Trophoblast cell (in vitro differentiated cells and primary cell): ENCODE data around the gene ACACA.

Experiments used
- DNase-seq, 2 donors: peaks; one replicate each; pipeline ENCODE4 v3.0.0-alpha.2; 2016
- H2AFZ ChIP-seq: 2 replicates; pipeline ENCODE4 v1.6.1; 2013; ENCODE audit warnings: low read length, moderate library complexity, mild to moderate bottlenecking; ENCODE audit not compliant: insufficient read depth, poor library complexity
- H2AK5ac ChIP-seq: 2 replicates; pipeline ENCODE4 v1.6.1; 2013; ENCODE audit warnings: mild to moderate bottlenecking, low read length
- H2BK120ac ChIP-seq: 2 replicates; pipeline ENCODE4 v1.6.1; 2013; ENCODE audit warnings: low read length, mild to moderate bottlenecking, moderate library complexity; ENCODE audit not compliant: insufficient read depth, poor library complexity
- H2BK12ac ChIP-seq: 2 replicates; pipeline ENCODE4 v1.6.1; 2013; ENCODE audit warnings: mild to moderate bottlenecking, low read length, moderate library complexity
- H2BK5ac ChIP-seq: 2 replicates; pipeline ENCODE4 v1.6.1; 2013; ENCODE audit warnings: low read length, low read depth, moderate library complexity, mild to moderate bottlenecking; ENCODE audit not compliant: poor library complexity
- H3K14ac ChIP-seq: 2 replicates; pipeline ENCODE4 v1.6.1; 2013; ENCODE audit warnings: mild to moderate bottlenecking, low read length
- H3K18ac ChIP-seq: 2 replicates; pipeline ENCODE4 v1.6.1; 2013; ENCODE audit warnings: mild to moderate bottlenecking, low read length
- H3K23ac ChIP-seq: 2 replicates; pipeline ENCODE4 v1.6.1; 2013; ENCODE audit warnings: low read length
- H3K27ac ChIP-seq: 2 replicates; pipeline ENCODE4 v1.5.1; 2013; ENCODE audit warnings: low read depth, mild to moderate bottlenecking, inconsistent platforms, low read length, moderate library complexity
- H3K27me3 ChIP-seq: 2 replicates; pipeline ENCODE4 v1.6.1; 2013; ENCODE audit warnings: inconsistent platforms, mild to moderate bottlenecking, low read length, moderate library complexity; ENCODE audit not compliant: insufficient read depth
- H3K36me3 ChIP-seq, 2 experiments: 1 replicate in 1 of 2; 2 replicates in 1 of 2; pipeline ENCODE4 v1.6.1; 2013; ENCODE audit warnings: low read length in 2 of 2, mild to moderate bottlenecking in 2 of 2, moderate library complexity in 1 of 2; ENCODE audit not compliant: insufficient read depth in 2 of 2, control insufficient read depth in 1 of 2
- H3K4ac ChIP-seq: 2 replicates; pipeline ENCODE4 v1.6.1; 2013; ENCODE audit warnings: low read depth, mild to moderate bottlenecking, low read length, moderate library complexity
- H3K4me1 ChIP-seq, 2 experiments: 1 replicate in 1 of 2; 2 replicates in 1 of 2; pipeline ENCODE4 v1.6.1; 2013; ENCODE audit warnings: low read length in 2 of 2, mild to moderate bottlenecking in 2 of 2, moderate library complexity in 1 of 2; ENCODE audit not compliant: insufficient read depth in 2 of 2, control insufficient read depth in 1 of 2
- H3K4me2 ChIP-seq: 2 replicates; pipeline ENCODE4 v1.6.1; 2013; ENCODE audit warnings: inconsistent platforms, mild to moderate bottlenecking, low read length, moderate library complexity
- H3K4me3 ChIP-seq: 2 replicates; pipeline ENCODE4 v1.5.1; 2013; ENCODE audit warnings: mild to moderate bottlenecking, low read depth, low read length, inconsistent platforms
- H3K79me1 ChIP-seq: one replicate; pipeline ENCODE4 v1.6.1; 2013; ENCODE audit warnings: low read length
- H3K79me2 ChIP-seq: 2 replicates; pipeline ENCODE4 v1.6.1; 2013; ENCODE audit warnings: low read length, mild to moderate bottlenecking; ENCODE audit not compliant: control insufficient read depth, insufficient read depth, poor library complexity
- H3K9ac ChIP-seq: 2 replicates; pipeline ENCODE4 v1.6.1; 2013; ENCODE audit warnings: mild to moderate bottlenecking, low read length
- H3K9me3 ChIP-seq: 2 replicates; pipeline ENCODE4 v1.6.1; 2013; ENCODE audit warnings: low read depth, mild to moderate bottlenecking, control low read depth, inconsistent platforms, low read length; ENCODE audit not compliant: insufficient read depth
- H4K12ac ChIP-seq: 2 replicates; pipeline ENCODE4 v1.6.1; 2013; ENCODE audit warnings: low read depth, mild to moderate bottlenecking, low read length, moderate library complexity
- H4K8ac ChIP-seq: 2 replicates; pipeline ENCODE4 v1.6.1; 2013; ENCODE audit warnings: low read depth, mild to moderate bottlenecking, low read length, moderate library complexity
- H4K91ac ChIP-seq: one replicate; pipeline ENCODE4 v1.6.1; 2013; ENCODE audit warnings: low read depth, mild to moderate bottlenecking, low read length, moderate library complexity
- WGBS: extraction: QIAGEN DNeasy Blood & Tissue Kit; methylation state at CpG from one replicate; pipeline ENCODE4 v1.1.7; 2013; ENCODE audit warnings: missing lambda C conversion rate; ENCODE audit not compliant: insufficient read length, insufficient coverage; ENCODE audit errors: extremely low coverage; 5-methylcytosine and 5-hydroxymethylcytosine counted together

The ACACA gene

GRCh38 chr17:37117373-37118142, 289.1 kb downstream of the ACACA start:
- H3K14ac ChIP-seq, result no peak overlapping the region
- no peak overlapping the region for H3K4ac ChIP-seq
- no peak overlapping the region for H3K4me3 ChIP-seq
- H4K91ac ChIP-seq, result no peak overlapping the region
- H3K27me3 ChIP-seq, result no peaks in the 10 kb centered on the region
- DNase-seq, result no peak
- H3K9ac ChIP-seq, result no peak overlapping the region
- H2AK5ac ChIP-seq, result no peak overlapping the region
- H3K9me3 ChIP-seq, result peaks cover 2% of the 10 kb centered on the region
- no peaks in the 10 kb centered on the region for H3K4me1 ChIP-seq
- H2AFZ ChIP-seq, result no peak overlapping the region
- H3K36me3 ChIP-seq, result peaks cover 16 to 29% of the 10 kb centered on the region in 2 experiments
- H2BK5ac ChIP-seq, result no peak overlapping the region
- H2BK12ac ChIP-seq, result no peak overlapping the region
- no peak overlapping the region for H3K27ac ChIP-seq
- WGBS, result no CpG with 5 or more reads among the region's 7 CpGs
- no peak overlapping the region for H4K8ac ChIP-seq
- no peak overlapping the region for H4K12ac ChIP-seq
- H2BK120ac ChIP-seq, result no peak overlapping the region
- H3K4me2 ChIP-seq, result no peak overlapping the region
- H3K79me2 ChIP-seq, result no peaks in the 10 kb centered on the region
- H3K23ac ChIP-seq, result no peak overlapping the region
- H3K79me1 ChIP-seq, result no peaks in the 10 kb centered on the region
- no peak overlapping the region for H3K18ac ChIP-seq

DNA sequence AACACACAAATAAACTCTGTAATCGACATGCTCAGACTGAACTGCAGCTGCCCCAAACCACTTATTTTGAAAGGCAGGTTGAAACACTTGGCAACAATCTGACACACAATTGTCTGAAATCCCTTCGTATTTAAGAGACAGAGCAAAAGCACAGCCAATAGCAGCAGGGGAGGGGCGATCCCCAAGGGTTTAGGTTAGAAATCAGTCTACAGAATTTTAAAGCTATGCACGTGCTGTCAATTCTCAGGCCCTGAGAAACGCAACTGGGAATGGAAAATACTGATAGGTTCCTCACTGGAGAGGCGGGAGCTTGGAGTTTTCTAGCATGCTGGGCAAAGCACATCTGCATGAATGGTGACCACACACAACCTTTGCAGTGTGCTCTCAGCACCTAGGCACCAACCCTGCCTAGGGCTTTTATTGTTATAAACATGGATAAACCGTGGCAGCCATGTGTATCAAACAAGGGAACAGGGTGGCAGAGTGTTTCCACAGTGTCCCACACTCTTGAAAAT, 289.9 kb downstream of the ACACA start:
- Histone ChIP-seq H2BK120ac (no peak overlapping the region), H2AK5ac (no peak overlapping the region), H3K4me3 (no peak overlapping the region), H4K91ac (no peak overlapping the region), H3K79me2 (no peaks in the 10 kb centered on the region), H3K4ac (no peak overlapping the region), H3K9me3 (peaks cover 2% of the 10 kb centered on the region), H3K23ac (no peak overlapping the region), H3K27me3 (no peaks in the 10 kb centered on the region), H3K36me3 (peaks cover 13 to 23% of the 10 kb centered on the region in 2 experiments), H4K12ac (no peak overlapping the region), H3K9ac (no peak overlapping the region), H4K8ac (no peak overlapping the region), H3K18ac (no peak overlapping the region), H3K4me1 (no peaks in the 10 kb centered on the region), H3K79me1 (no peaks in the 10 kb centered on the region), H2BK5ac (no peak overlapping the region), H3K14ac (no peak overlapping the region), H2BK12ac (no peak overlapping the region), H2AFZ (no peak overlapping the region), H3K4me2 (no peak overlapping the region), H3K27ac (no peak overlapping the region)
- WGBS, result no CpG with 5 or more reads among the region's 7 CpGs
- no peak for DNase-seq

DNA sequence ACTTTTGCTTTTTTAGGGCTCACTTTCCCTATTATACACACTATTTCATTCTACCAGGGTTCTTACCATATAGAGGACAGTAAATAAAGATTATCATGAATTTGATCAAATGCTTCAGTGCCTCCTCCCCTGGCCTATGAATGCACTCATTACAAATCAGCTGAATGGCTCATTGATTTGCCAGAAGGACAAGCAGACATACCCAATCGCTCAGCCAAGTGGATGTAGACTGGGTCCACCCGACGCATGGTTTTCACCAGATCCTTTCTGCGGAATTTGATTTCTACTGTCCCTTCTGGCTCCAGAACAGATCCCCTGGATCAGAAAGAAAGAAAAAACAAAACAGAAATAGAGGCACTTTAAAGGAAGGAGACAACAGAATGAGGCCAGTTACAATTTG, 295.3 kb downstream of the ACACA start:
- Histone ChIP-seq H3K27ac (no peak overlapping the region), H3K23ac (no peak overlapping the region), H4K8ac (no peak overlapping the region), H3K18ac (no peak overlapping the region), H3K9ac (no peak overlapping the region), H2BK120ac (no peak overlapping the region), H3K4me1 (peaks cover 0 to 8% of the 10 kb centered on the region in 2 experiments), H2BK12ac (no peak overlapping the region), H3K79me2 (no peaks in the 10 kb centered on the region), H3K36me3 (peaks cover 9 to 20% of the 10 kb centered on the region in 2 experiments), H2AK5ac (no peak overlapping the region), H4K12ac (no peak overlapping the region), H3K4me2 (no peak overlapping the region), H2AFZ (no peak overlapping the region), H3K4ac (no peak overlapping the region), H4K91ac (no peak overlapping the region), H3K79me1 (no peaks in the 10 kb centered on the region), H3K14ac (no peak overlapping the region), H3K4me3 (no peak overlapping the region), H2BK5ac (no peak overlapping the region), H3K27me3 (no peaks in the 10 kb centered on the region), H3K9me3 (peaks cover 2% of the 10 kb centered on the region)
- WGBS, result no CpG with 5 or more reads among the region's 4 CpGs
- no peak for DNase-seq

- Histone ChIP-seq H2AFZ (no peak overlapping the region), H2AK5ac (no peak overlapping the region), H3K4ac (no peak overlapping the region), H3K79me2 (no peaks in the 10 kb centered on the region), H3K23ac (no peak overlapping the region), H3K4me2 (no peak overlapping the region), H4K8ac (no peak overlapping the region), H4K12ac (no peak overlapping the region), H3K14ac (no peak overlapping the region), H4K91ac (no peak overlapping the region), H3K9me3 (peaks cover 2% of the 10 kb centered on the region), H3K9ac (no peak overlapping the region), H2BK5ac (no peak overlapping the region), H3K27me3 (no peaks in the 10 kb centered on the region), H3K4me1 (peaks cover 0 to 8% of the 10 kb centered on the region in 2 experiments), H3K4me3 (no peak overlapping the region), H2BK120ac (no peak overlapping the region), H3K79me1 (no peaks in the 10 kb centered on the region), H2BK12ac (no peak overlapping the region), H3K27ac (no peak overlapping the region), H3K36me3 (peaks cover 5 to 17% of the 10 kb centered on the region in 2 experiments), H3K18ac (no peak overlapping the region)
- no peak for DNase-seq
- no CpG with 5 or more reads among the region's 4 CpGs for WGBS
Measured at GRCh38 chr17:37110746-37111145, 295.9 kb downstream of the ACACA start.
